Chondrocyte (in vitro differentiated cells): Measurements from ENCODE around the gene EXOC3L2. TPM values are rescaled to one million over a fixed set of nuclear protein-coding genes. Genes with fewer than 3 reads are reported as not detected.
"Not testable (repeated sequence)": the region's sequence is repeated elsewhere in the genome, so short reads cannot be mapped to it uniquely, and the experiment has no call there.

ENCODE experiments used
- DNase-seq: peaks from one replicate; pipeline ENCODE4 v3.0.0; 2021; ENCODE audit warnings: mixed read lengths, low spot score
- H3K27ac Mint-ChIP-seq: one replicate; pipeline ENCODE4 v1.8.0; 2021; ENCODE audit warnings: mild to moderate bottlenecking, moderate library complexity, mixed read lengths; ENCODE audit not compliant: unreplicated experiment
- H3K27me3 Mint-ChIP-seq: 2 replicates; pipeline ENCODE4 v1.8.0; 2021; ENCODE audit warnings: low read depth, mixed read lengths
- H3K36me3 Mint-ChIP-seq: 2 replicates; pipeline ENCODE4 v1.8.0; 2021; ENCODE audit warnings: low read depth, mixed read lengths
- H3K4me1 Mint-ChIP-seq: 2 replicates; pipeline ENCODE4 v1.8.0; 2021; ENCODE audit warnings: low read depth, mild to moderate bottlenecking, mixed read lengths
- H3K4me3 Mint-ChIP-seq: one replicate; pipeline ENCODE4 v1.8.0; 2021; ENCODE audit warnings: mild to moderate bottlenecking, moderate library complexity, mixed read lengths; ENCODE audit not compliant: unreplicated experiment
- H3K9me3 Mint-ChIP-seq: 2 replicates; pipeline ENCODE4 v1.8.0; 2021; ENCODE audit warnings: low read depth, mixed read lengths
- total RNA-seq: library from RNA; stranded (reverse); gene quantifications from 3 replicates; pipeline ENCODE4 v1.2.1, GENCODE V29; 2021
- TF ChIP-seq, protein P1 (sequence below): fragments of 200-600 bp; sonication (generic); IDR thresholded peaks from 2 replicates; pipeline ENCODE4 v1.5.0; 2021; ENCODE audit warnings: antibody characterized with exemption, mild to moderate bottlenecking, moderate library complexity

EXOC3L2 gene
- total RNA-seq, 1 donor from 2014 or later, result 0.37 TPM

DNA sequence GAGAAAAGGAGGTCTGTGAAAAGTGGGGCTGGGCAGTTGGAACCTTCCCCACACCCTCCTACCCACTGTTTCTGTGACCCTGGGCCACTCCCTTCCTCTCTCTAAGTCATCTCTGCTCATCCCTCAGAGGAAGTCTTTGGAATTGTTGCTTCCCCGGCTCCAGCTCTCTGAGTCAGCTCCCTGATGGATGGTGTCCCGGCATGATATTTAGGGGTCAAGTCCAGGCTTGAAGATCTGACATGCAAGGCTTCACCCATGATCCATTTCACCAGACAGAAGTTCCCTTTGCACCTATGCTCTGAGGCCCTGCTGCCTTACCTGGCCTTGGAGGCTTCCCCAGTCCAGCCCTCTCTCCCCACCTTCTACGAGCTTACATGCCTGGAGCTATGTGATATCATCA lies 13.3 kb downstream of the EXOC3L2 start:
- Mint-ChIP-seq H3K4me1 (peaks cover 9% of the 10 kb centered on the region), H3K9me3 (no peaks in the 10 kb centered on the region), H3K36me3 (no peaks in the 10 kb centered on the region), H3K27me3 (peaks cover 2% of the 10 kb centered on the region), H3K4me3 (no peak overlapping the region), H3K27ac (no peak overlapping the region)
- DNase-seq, result no peak
- TF ChIP-seq, protein P1, sequence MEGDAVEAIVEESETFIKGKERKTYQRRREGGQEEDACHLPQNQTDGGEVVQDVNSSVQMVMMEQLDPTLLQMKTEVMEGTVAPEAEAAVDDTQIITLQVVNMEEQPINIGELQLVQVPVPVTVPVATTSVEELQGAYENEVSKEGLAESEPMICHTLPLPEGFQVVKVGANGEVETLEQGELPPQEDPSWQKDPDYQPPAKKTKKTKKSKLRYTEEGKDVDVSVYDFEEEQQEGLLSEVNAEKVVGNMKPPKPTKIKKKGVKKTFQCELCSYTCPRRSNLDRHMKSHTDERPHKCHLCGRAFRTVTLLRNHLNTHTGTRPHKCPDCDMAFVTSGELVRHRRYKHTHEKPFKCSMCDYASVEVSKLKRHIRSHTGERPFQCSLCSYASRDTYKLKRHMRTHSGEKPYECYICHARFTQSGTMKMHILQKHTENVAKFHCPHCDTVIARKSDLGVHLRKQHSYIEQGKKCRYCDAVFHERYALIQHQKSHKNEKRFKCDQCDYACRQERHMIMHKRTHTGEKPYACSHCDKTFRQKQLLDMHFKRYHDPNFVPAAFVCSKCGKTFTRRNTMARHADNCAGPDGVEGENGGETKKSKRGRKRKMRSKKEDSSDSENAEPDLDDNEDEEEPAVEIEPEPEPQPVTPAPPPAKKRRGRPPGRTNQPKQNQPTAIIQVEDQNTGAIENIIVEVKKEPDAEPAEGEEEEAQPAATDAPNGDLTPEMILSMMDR, result no peak

DNA sequence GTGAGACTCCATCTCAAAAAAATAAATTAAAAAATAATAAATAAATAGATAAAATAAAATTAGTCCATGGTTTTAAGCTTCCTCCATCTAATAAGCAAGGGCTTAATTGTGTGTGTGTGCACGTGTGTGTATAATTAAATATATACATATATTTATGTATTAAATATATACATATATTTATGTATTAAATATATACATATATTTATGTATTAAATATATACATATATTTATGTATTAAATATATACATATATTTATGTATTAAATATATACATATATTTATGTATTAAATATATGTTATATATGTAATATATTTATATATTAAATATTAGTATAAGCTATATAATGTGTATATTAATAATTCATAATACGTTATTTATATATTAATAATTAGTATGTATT lies 16.2 kb downstream of the EXOC3L2 start:
- H3K4me1 Mint-ChIP-seq, H3K36me3 Mint-ChIP-seq, H3K4me3 Mint-ChIP-seq, H3K27me3 Mint-ChIP-seq, DNase-seq, H3K27ac Mint-ChIP-seq, H3K9me3 Mint-ChIP-seq: not testable (repeated sequence)

DNA sequence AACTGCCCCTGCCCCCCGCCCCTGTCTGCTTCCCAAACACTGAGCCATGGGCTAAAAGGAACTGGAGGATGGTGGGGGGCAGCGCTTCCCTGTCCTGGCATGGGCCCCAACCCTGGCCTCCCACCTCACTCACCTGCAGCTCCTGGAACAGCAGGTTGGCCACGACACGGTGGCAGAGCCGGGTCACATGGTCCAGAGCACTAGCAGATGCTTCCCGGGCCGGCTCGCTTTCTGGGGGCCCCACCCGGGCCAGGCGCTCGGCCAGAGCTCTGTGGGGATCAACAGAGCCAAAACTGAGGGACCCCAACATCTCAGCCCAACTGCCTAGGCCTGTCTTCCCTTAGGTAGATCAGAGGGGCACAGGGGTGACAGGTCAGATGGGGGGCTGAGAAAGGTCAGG lies 20.6 kb downstream of the EXOC3L2 start:
- no peaks in the 10 kb centered on the region for H3K36me3 Mint-ChIP-seq
- no peaks in the 10 kb centered on the region for H3K4me1 Mint-ChIP-seq
- no peaks in the 10 kb centered on the region for H3K9me3 Mint-ChIP-seq
- TF ChIP-seq, protein P1, result no peak
- H3K27me3 Mint-ChIP-seq, result no peaks in the 10 kb centered on the region
- H3K4me3 Mint-ChIP-seq, result no peak overlapping the region
- no peak overlapping the region for H3K27ac Mint-ChIP-seq
- no peak for DNase-seq

DNA sequence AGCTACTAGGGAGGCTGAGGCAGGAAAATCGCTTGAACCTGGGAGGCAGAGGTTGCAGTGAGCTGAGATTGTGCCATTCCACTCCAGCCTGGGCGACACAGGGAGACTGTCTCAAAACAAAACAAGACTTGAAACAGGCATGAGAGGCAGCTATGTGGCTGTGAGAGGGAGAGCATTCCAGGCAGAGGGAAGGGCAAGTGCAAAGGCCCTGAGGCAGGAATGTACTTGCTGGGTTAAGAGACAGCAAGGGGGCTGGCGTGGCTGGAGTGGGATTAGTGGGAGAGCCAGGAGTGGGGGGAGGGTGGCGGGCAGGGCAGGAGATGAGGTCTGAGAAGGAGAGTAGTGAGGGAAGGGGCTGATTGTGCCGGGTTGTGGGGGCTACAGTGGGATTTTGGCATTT lies 21.3 kb downstream of the EXOC3L2 start:
- Mint-ChIP-seq H3K4me1 (peaks cover 4% of the 10 kb centered on the region), H3K27me3 (no peaks in the 10 kb centered on the region)
- DNase-seq, result no peak

DNA sequence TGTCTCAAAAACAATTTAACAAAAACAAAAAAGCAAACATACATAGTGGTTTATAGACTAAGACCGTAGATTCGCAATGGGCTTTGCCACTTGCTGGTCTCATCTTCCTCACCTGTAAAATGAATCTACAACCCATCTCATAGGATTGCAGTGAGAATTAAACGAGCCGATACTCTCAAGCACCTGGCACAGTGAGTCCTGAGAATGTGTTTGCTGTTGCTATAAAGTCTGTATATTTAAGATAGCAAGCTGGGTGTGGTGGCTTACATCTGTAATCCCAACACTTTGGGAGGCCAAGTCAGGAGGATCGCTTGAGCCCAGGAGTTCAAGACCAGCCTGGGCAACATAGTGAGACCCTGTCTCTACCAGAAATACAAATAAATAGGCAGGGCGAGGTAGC lies 22.5 kb downstream of the EXOC3L2 start:
- Mint-ChIP-seq H3K27me3 (no peaks in the 10 kb centered on the region), H3K4me3 (no peak overlapping the region), H3K36me3 (no peaks in the 10 kb centered on the region), H3K9me3 (no peaks in the 10 kb centered on the region), H3K4me1 (peaks cover 9% of the 10 kb centered on the region), H3K27ac (no peak overlapping the region)
- DNase-seq, result no peak
- TF ChIP-seq, protein P1, result no peak

More for the DNA sequence above, 21.3 kb downstream of the EXOC3L2 start:
- H3K27ac Mint-ChIP-seq, result no peak overlapping the region
- no peak overlapping the region for H3K4me3 Mint-ChIP-seq
- H3K36me3 Mint-ChIP-seq, result no peaks in the 10 kb centered on the region
- TF ChIP-seq, protein P1, result no peak
- no peaks in the 10 kb centered on the region for H3K9me3 Mint-ChIP-seq

DNA sequence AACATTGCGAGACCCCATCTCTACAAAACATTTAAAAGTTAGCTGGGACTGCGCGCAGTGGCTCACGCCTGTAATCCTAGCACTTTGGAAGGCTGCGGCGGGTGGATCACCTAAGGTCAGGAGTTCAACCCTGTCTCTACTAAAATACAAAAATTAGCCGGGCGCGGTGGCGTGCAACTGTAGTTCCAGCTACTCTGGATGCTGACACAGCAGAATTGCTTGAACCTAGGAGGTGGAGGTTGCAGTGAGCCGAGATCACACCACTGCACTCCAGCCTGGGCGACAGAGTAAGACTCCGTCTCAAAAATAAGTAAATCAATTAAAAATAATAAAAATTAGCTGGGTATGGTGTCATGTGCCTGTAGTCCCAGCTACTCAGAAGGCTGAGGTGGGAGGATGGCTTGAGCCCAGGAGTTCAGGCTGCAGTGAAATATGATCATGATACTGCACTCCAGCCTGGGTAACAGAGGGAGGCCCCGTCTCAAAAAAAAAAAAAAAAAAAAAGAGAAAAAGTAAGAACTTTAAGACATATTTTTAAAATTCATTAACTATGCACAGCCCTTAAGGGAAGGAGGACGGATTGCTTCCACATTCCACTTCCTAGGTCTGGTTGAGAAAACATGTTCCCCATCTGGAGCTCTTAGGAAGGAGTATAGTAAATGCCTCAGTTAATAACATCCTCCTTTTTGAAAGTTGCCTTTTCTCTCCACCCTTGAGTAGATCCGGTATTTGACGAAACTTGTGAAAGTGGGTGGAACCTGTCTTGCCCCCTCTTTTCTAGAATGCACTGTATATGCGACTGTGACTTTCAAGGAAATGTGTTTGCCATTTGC lies 26.1 kb downstream of the EXOC3L2 start:
- H3K4me3 Mint-ChIP-seq, result no peak overlapping the region
- peaks cover 34% of the 10 kb centered on the region for H3K4me1 Mint-ChIP-seq
- TF ChIP-seq, protein P1, result no peak
- no peak overlapping the region for H3K27ac Mint-ChIP-seq
- H3K27me3 Mint-ChIP-seq, result no peaks in the 10 kb centered on the region
- DNase-seq, result no peak
- H3K36me3 Mint-ChIP-seq, result no peaks in the 10 kb centered on the region
- H3K9me3 Mint-ChIP-seq, result no peaks in the 10 kb centered on the region
